B cell (primary cell): ENCODE data around the gene PNPLA3. TPM values are rescaled to one million over a fixed set of nuclear protein-coding genes. Genes with fewer than 3 reads are reported as not detected.

ENCODE experiments used
- ATAC-seq: fragments of 200-7000 bp; cut with Tn5 transposase; one replicate; pipeline ENCODE4 v1.10.0; 2021; ENCODE audit warnings: low read depth, mild to moderate bottlenecking, moderate number of reproducible peaks, moderate library complexity
- CTCF ChIA-PET: fragments of 350-600 bp; sonication (Branson Sonifier 250); formaldehyde crosslinking; loops from one replicate; lab custom pipeline; 2021; ENCODE audit warnings: antibody characterized with exemption, inconsistent platforms; lab: Charles Lee
- POLR2A ChIA-PET: fragments of 350-600 bp; sonication (Branson Sonifier 250); formaldehyde crosslinking; loops from one replicate; lab custom pipeline; 2021; ENCODE audit warnings: antibody characterized with exemption; lab: Charles Lee
- DNase-seq: peaks from one replicate; pipeline ENCODE4 v3.0.0; 2013
- H2AFZ ChIP-seq: 2 replicates; pipeline ENCODE4 v1.6.1; 2012; ENCODE audit warnings: mild to moderate bottlenecking, low read depth, low read length; ENCODE audit not compliant: insufficient read depth, poor library complexity, severe bottlenecking
- H3K27ac ChIP-seq, 2 donors: 1 replicate in 1 of 2; 2 replicates in 1 of 2; pipeline ENCODE4 v1.5.1; 2012 to 2013; ENCODE audit warnings: low read length in 2 of 2, mild to moderate bottlenecking in 2 of 2, moderate library complexity in 1 of 2
- H3K27me3 ChIP-seq, 4 experiments: fragments of 200-600 bp in 1 of 4; sonication (generic) in 1 of 4; replicated peaks in 1 of 4; 1 replicate in 2 of 4; 2 replicates in 2 of 4; pipeline versions ENCODE4 v1.6.1 to v1.7.0; 2013 to 2016; ENCODE audit warnings: low read length in 3 of 4, mild to moderate bottlenecking in 2 of 4, mixed read lengths in 1 of 4, moderate library complexity in 1 of 4; ENCODE audit not compliant: insufficient read depth in 4 of 4, control insufficient read depth in 3 of 4; ENCODE audit errors: control extremely low read depth in 1 of 4
- H3K36me3 ChIP-seq, 2 experiments: replicated peaks in 1 of 2; 1 replicate in 1 of 2; 2 replicates in 1 of 2; pipeline versions ENCODE4 v1.6.1 to v1.7.1; 2013; ENCODE audit warnings: low read length in 1 of 2; ENCODE audit not compliant: insufficient read depth in 2 of 2, control insufficient read depth in 1 of 2; ENCODE audit errors: control extremely low read depth in 1 of 2, extremely low read depth in 1 of 2
- H3K4me1 ChIP-seq, 2 donors: fragments of 200-600 bp in 1 of 2; sonication (generic) in 1 of 2; 1 replicate in 1 of 2; 2 replicates in 1 of 2; pipeline versions ENCODE4 v1.5.1 to v1.6.1; 2013 to 2017; ENCODE audit warnings: low read length in 2 of 2; ENCODE audit not compliant: control insufficient read depth in 2 of 2, insufficient read depth in 2 of 2
- H3K4me2 ChIP-seq: replicated peaks from 2 replicates; pipeline ENCODE3; 2012; ENCODE audit warnings: mild to moderate bottlenecking, low read depth, low read length; ENCODE audit not compliant: poor library complexity, severe bottlenecking
- H3K4me3 ChIP-seq, 5 experiments: fragments of 200-600 bp in 1 of 5; sonication (generic) in 1 of 5; 1 replicate in 3 of 5; 2 replicates in 2 of 5; pipeline versions ENCODE4 v1.5.1 to v1.7.0; 2011 to 2016; ENCODE audit warnings: low read length in 4 of 5, mild to moderate bottlenecking in 4 of 5, low read depth in 2 of 5, control low read depth in 1 of 5, moderate library complexity in 1 of 5; ENCODE audit not compliant: insufficient read depth in 1 of 5; ENCODE audit errors: control extremely low read depth in 1 of 5, extremely low read depth in 1 of 5
- H3K79me2 ChIP-seq: fragments of 200-600 bp; sonication (generic); one replicate; pipeline ENCODE4 v1.6.0; 2016; ENCODE audit warnings: low read length; ENCODE audit not compliant: control insufficient read depth, insufficient read depth
- H3K9ac ChIP-seq: fragments of 200-600 bp; sonication (generic); 2 replicates; pipeline ENCODE4 v1.6.1; 2017; ENCODE audit warnings: mild to moderate bottlenecking, low read length, moderate library complexity
- H3K9me3 ChIP-seq, 3 donors: one replicate each; pipeline versions ENCODE4 v1.6.1 to v1.7.1; 2013; ENCODE audit warnings: low read length in 2 of 3; ENCODE audit not compliant: control insufficient read depth in 2 of 3, insufficient read depth in 1 of 3; ENCODE audit errors: control extremely low read depth in 1 of 3
- H4K20me1 ChIP-seq: 2 replicates; pipeline ENCODE4 v1.6.0; 2012; ENCODE audit warnings: mild to moderate bottlenecking, low read length; ENCODE audit not compliant: insufficient read depth, control insufficient read depth, poor library complexity, severe bottlenecking
- H3K27ac Mint-ChIP-seq: one replicate; pipeline ENCODE4 v1.8.0; 2021; ENCODE audit warnings: mixed read lengths
- H3K27me3 Mint-ChIP-seq: one replicate; pipeline ENCODE4 v1.8.0; 2021; ENCODE audit warnings: mixed read lengths
- H3K4me1 Mint-ChIP-seq: one replicate; pipeline ENCODE4 v1.8.0; 2021; ENCODE audit warnings: mixed read lengths
- H3K4me3 Mint-ChIP-seq: one replicate; pipeline ENCODE4 v1.8.0; 2021; ENCODE audit warnings: mixed read lengths
- H3K9me3 Mint-ChIP-seq: one replicate; pipeline ENCODE4 v1.8.0; 2022; ENCODE audit warnings: mixed read lengths; ENCODE audit not compliant: insufficient read depth
- EZH2 ChIP-seq: IDR thresholded peaks from 2 replicates; pipeline ENCODE4 v1.6.1; 2012; ENCODE audit warnings: borderline replicate concordance, low read depth, mild to moderate bottlenecking, moderate library complexity, low read length; ENCODE audit not compliant: insufficient read depth, poor library complexity, severe bottlenecking
- WGBS: methylation state at CpG from one replicate; pipeline ENCODE4 v1.1.5; 2013; ENCODE audit warnings: missing lambda C conversion rate; ENCODE audit not compliant: insufficient coverage; 5-methylcytosine and 5-hydroxymethylcytosine counted together
- intact Hi-C: fragments of 100-400 bp; cut with micrococcal nuclease; formaldehyde crosslinking; loops from one replicate; pipeline ENCODE4 v1.10.0; 2022
- polyA plus RNA-seq: library from polyadenylated mRNA; depleted of rRNA; stranded (reverse); fragments of >200 nt; gene quantifications from 2 replicates; pipeline ENCODE4 v1.2.3, GENCODE V29; 2012
- total RNA-seq, 2 donors: library from RNA; stranded (reverse); fragments of 120-200 nt in 1 of 2; gene quantifications; 1 replicate in 1 of 2; 2 replicates in 1 of 2; pipeline versions ENCODE4 v1.2.3 to v1.2.4, GENCODE V29; 2013 to 2022
- TF ChIP-seq, protein P1 (sequence below): fragments of 200-600 bp; IDR thresholded peaks from one replicate; pipeline ENCODE4 v1.8.0; 2022; ENCODE audit warnings: antibody characterized with exemption, mild to moderate bottlenecking

Gene PNPLA3
- total and polyA plus RNA-seq, 2 donors (not counting 1 experiment from before 2014, with no cell fraction given): 0.15 TPM; not detected in 1

DNA sequence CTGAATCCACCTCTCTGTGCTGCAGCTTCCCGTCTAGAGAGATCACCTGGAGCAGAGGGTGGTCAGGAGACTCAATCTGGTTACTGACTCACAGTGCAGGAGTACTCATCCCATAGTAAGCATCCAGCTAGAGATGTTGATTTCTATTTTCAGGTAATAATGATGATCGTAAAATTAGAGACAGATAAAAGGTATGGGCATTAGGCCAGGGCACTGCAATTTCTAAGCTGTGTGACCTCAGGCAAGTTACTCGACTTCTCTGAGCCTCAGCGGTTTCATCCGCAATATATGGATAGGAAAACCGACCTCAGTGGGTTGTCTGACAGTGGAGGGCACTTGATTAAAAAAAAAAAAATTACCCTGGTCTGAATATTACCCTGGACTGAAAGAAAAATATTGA lies 17.8 kb downstream of the PNPLA3 start:
- WGBS: 93% methylated on average over 4 of the region's 6 CpGs
- Mint-ChIP-seq H3K4me1 (no peaks in the 10 kb centered on the region), H3K27me3 (peaks cover 22% of the 10 kb centered on the region), H3K27ac (no peak overlapping the region), H3K9me3 (peaks cover 4% of the 10 kb centered on the region), H3K4me3 (no peak overlapping the region)
- no peaks in the 10 kb centered on the region for H3K79me2 ChIP-seq
- no peak overlapping the region for H2AFZ ChIP-seq
- POLR2A ChIA-PET: no interaction called here
- ATAC-seq: no peak
- H3K4me2 ChIP-seq: no peak overlapping the region
- TF ChIP-seq, protein P1, sequence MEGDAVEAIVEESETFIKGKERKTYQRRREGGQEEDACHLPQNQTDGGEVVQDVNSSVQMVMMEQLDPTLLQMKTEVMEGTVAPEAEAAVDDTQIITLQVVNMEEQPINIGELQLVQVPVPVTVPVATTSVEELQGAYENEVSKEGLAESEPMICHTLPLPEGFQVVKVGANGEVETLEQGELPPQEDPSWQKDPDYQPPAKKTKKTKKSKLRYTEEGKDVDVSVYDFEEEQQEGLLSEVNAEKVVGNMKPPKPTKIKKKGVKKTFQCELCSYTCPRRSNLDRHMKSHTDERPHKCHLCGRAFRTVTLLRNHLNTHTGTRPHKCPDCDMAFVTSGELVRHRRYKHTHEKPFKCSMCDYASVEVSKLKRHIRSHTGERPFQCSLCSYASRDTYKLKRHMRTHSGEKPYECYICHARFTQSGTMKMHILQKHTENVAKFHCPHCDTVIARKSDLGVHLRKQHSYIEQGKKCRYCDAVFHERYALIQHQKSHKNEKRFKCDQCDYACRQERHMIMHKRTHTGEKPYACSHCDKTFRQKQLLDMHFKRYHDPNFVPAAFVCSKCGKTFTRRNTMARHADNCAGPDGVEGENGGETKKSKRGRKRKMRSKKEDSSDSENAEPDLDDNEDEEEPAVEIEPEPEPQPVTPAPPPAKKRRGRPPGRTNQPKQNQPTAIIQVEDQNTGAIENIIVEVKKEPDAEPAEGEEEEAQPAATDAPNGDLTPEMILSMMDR: no peak
- no peak for TF ChIP-seq EZH2
- intact Hi-C loops: no loop called here
- H3K4me1 ChIP-seq: peaks cover 0 to 4% of the 10 kb centered on the region in 2 donors
- CTCF ChIA-PET: interaction anchor here (0.5 kb wide), 1 partner anchor 63 kb away, joined by 6 read pairs; no protein-coding TSS in a partner anchor
- DNase-seq: no peak
- peaks cover 0 to 3% (median 0%) of the 10 kb centered on the region in 3 donors for H3K9me3 ChIP-seq
- no peak overlapping the region for H3K9ac ChIP-seq
- peaks cover 0 to 5% (median 0%) of the 10 kb centered on the region in 4 experiments for H3K27me3 ChIP-seq
- H4K20me1 ChIP-seq: no peaks in the 10 kb centered on the region
- no peak overlapping the region for H3K4me3 ChIP-seq
- no peak overlapping the region for H3K27ac ChIP-seq
- no peaks in the 10 kb centered on the region for H3K36me3 ChIP-seq

DNA sequence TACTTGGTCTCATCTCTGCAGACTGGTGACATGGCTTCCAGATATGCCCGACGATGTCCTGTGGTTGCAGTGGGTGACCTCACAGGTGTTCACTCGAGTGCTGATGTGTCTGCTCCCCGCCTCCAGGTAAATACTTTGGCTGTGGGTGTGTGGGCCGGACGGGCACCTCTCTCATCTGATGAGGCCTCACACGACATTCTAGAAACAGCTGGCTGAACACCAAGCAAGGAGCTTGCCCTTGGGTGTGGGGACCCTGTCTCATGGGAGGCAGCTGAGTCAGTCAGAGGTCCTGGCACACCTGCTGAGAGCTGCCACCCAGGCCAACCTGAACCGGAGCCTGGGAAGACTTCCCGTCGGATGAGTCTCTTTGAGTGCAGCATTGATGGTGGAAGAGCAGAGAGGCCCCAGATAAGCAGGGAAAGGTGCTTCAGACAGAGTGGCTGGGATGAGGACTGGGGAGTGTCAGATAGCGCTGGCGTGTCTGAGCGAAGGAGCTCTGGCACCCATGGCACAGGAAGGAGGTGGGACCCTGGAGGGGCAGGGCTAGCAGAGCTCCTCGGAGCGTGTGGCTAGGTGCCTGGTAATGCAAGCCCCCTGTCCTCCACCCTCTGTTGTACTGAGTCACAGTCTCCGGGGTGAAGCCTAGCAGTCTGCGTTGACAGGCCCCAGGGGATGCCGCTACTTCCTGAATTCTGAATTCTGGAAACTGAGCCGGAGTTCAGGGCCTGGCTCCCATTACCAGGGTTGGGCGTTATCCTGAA lies 21.2 kb downstream of the PNPLA3 start:
- H3K27me3 Mint-ChIP-seq: peaks cover 10% of the 10 kb centered on the region
- Histone ChIP-seq H3K4me2 (no peak overlapping the region), H3K4me3 (no peak overlapping the region), H4K20me1 (no peaks in the 10 kb centered on the region), H3K9ac (no peak overlapping the region), H3K36me3 (no peaks in the 10 kb centered on the region), H3K4me1 (peaks cover 0 to 4% of the 10 kb centered on the region in 2 donors), H3K27ac (no peak overlapping the region), H3K27me3 (peaks cover 0 to 3% (median 0%) of the 10 kb centered on the region in 4 experiments), H3K9me3 (peaks cover 0 to 3% (median 0%) of the 10 kb centered on the region in 3 donors), H2AFZ (no peak overlapping the region), H3K79me2 (no peaks in the 10 kb centered on the region)
- H3K9me3 Mint-ChIP-seq: peaks cover 4% of the 10 kb centered on the region
- ATAC-seq (no peak), DNase-seq (no peak)
- WGBS: 78% methylated on average over 20 of the region's 20 CpGs
- ChIA-PET POLR2A (no interaction called here), CTCF (interaction anchor here (1.1 to 1.6 kb wide), 4 partner anchors 9 to 62 kb away, joined by 3 to 6 read pairs (median 4); partner anchors contain the start of gene PNPLA3)
- TF ChIP-seq, protein P1: no peak
- no peak for TF ChIP-seq EZH2
- H3K4me3 Mint-ChIP-seq: no peak overlapping the region
- H3K4me1 Mint-ChIP-seq: no peaks in the 10 kb centered on the region
- intact Hi-C loops: no loop called here
- H3K27ac Mint-ChIP-seq: no peak overlapping the region
